Subcutaneous abdominal adipose tissue (tissue), 5 donors: ENCODE measurements around the gene SLC45A3.
"Not testable (repeated sequence)": the region's sequence is repeated elsewhere in the genome, so short reads cannot be mapped to it uniquely, and the experiment has no call there.

Source experiments
- H3K27ac ChIP-seq: one replicate; pipeline ENCODE4 v1.7.0; 2013; ENCODE audit warnings: low read depth, mild to moderate bottlenecking, inconsistent platforms, low read length, moderate library complexity
- H3K27me3 ChIP-seq, 5 donors: one replicate each; pipeline ENCODE4 v1.7.0; 2013; ENCODE audit warnings: low read length in 5 of 5, inconsistent platforms in 1 of 5; ENCODE audit not compliant: control insufficient read depth in 5 of 5, insufficient read depth in 4 of 5
- H3K36me3 ChIP-seq, 5 donors: one replicate each; pipeline ENCODE4 v1.7.0; 2013; ENCODE audit warnings: low read length in 5 of 5; ENCODE audit not compliant: control insufficient read depth in 5 of 5, insufficient read depth in 5 of 5
- H3K4me1 ChIP-seq, 5 donors: one replicate each; pipeline ENCODE4 v1.7.0; 2013; ENCODE audit warnings: low read length in 5 of 5, mild to moderate bottlenecking in 3 of 5, moderate library complexity in 1 of 5; ENCODE audit not compliant: control insufficient read depth in 5 of 5, insufficient read depth in 5 of 5
- H3K4me3 ChIP-seq, 5 donors: one replicate each; pipeline ENCODE4 v1.7.0; 2013; ENCODE audit warnings: low read length in 5 of 5, low read depth in 1 of 5
- H3K9ac ChIP-seq, 5 donors: one replicate each; pipeline ENCODE4 v1.7.0; 2013; ENCODE audit warnings: low read length in 5 of 5, mild to moderate bottlenecking in 4 of 5, moderate library complexity in 3 of 5
- H3K9me3 ChIP-seq, 5 donors: one replicate each; pipeline ENCODE4 v1.7.0; 2013; ENCODE audit warnings: low read length in 5 of 5; ENCODE audit not compliant: control insufficient read depth in 5 of 5
- donor health status: healthy.
- donor health status: healthy.
- donor health status: healthy.
- donor health status: healthy.
- donor health status: healthy.

SLC45A3 gene

GRCh38 chr1:205639567-205639966, 40.7 kb downstream of the SLC45A3 start:
- no peak overlapping the region for H3K9ac ChIP-seq
- no peaks in the 10 kb centered on the region for H3K36me3 ChIP-seq
- no peak overlapping the region for H3K4me3 ChIP-seq
- no peaks in the 10 kb centered on the region for H3K9me3 ChIP-seq
- no peak overlapping the region for H3K27ac ChIP-seq
- peaks cover 0 to 5% (median 0%) of the 10 kb centered on the region in 5 donors for H3K27me3 ChIP-seq
- H3K4me1 ChIP-seq = peaks cover 0 to 9% (median 0%) of the 10 kb centered on the region in 5 donors

GRCh38 chr1:205637854-205638468, 42.3 kb downstream of the SLC45A3 start:
- H3K9me3 ChIP-seq = no peaks in the 10 kb centered on the region
- peaks cover 0 to 9% (median 2%) of the 10 kb centered on the region in 5 donors for H3K4me1 ChIP-seq
- H3K27ac ChIP-seq = no peak overlapping the region
- H3K9ac ChIP-seq = no peak overlapping the region
- no peak overlapping the region for H3K4me3 ChIP-seq
- no peaks in the 10 kb centered on the region for H3K36me3 ChIP-seq
- peaks cover 0 to 5% (median 0%) of the 10 kb centered on the region in 5 donors for H3K27me3 ChIP-seq

- Histone ChIP-seq H3K4me3 (no peak overlapping the region), H3K27ac (no peak overlapping the region), H3K27me3 (peaks cover 0 to 2% (median 0%) of the 10 kb centered on the region in 5 donors), H3K9ac (no peak overlapping the region), H3K9me3 (no peaks in the 10 kb centered on the region), H3K4me1 (peaks cover 2 to 12% (median 10%) of the 10 kb centered on the region in 5 donors), H3K36me3 (no peaks in the 10 kb centered on the region)
Measured at GRCh38 chr1:205636732-205637131, 43.6 kb downstream of the SLC45A3 start.

GRCh38 chr1:205636138-205636530, 44.2 kb downstream of the SLC45A3 start:
- not testable (repeated sequence) for H3K27ac ChIP-seq, H3K4me3 ChIP-seq, H3K9ac ChIP-seq, H3K36me3 ChIP-seq, H3K9me3 ChIP-seq, H3K27me3 ChIP-seq
- H3K4me1 ChIP-seq = peaks cover 2 to 12% (median 10%) of the 10 kb centered on the region in 5 donors

GRCh38 chr1:205633421-205633976, 46.8 kb downstream of the SLC45A3 start:
- H3K9ac ChIP-seq = no peak overlapping the region
- no peak overlapping the region for H3K4me3 ChIP-seq
- H3K4me1 ChIP-seq = peaks cover 4 to 27% (median 23%) of the 10 kb centered on the region in 5 donors
- H3K36me3 ChIP-seq = no peaks in the 10 kb centered on the region
- no peak overlapping the region for H3K27ac ChIP-seq
- no peaks in the 10 kb centered on the region for H3K27me3 ChIP-seq
- H3K9me3 ChIP-seq = no peaks in the 10 kb centered on the region

GRCh38 chr1:205632669-205633169, 47.6 kb downstream of the SLC45A3 start:
- H3K36me3 ChIP-seq = no peaks in the 10 kb centered on the region
- no peaks in the 10 kb centered on the region for H3K27me3 ChIP-seq
- peak overlapping the region in 4 of 5 donors; percentile 72 to 94 (median 90) for H3K4me3 ChIP-seq
- no peaks in the 10 kb centered on the region for H3K9me3 ChIP-seq
- H3K4me1 ChIP-seq = peaks cover 4 to 27% (median 23%) of the 10 kb centered on the region in 5 donors
- H3K9ac ChIP-seq = peak overlapping the region in 4 of 5 donors; percentile 84 to 94 (median 87)
- peak overlapping the region; percentile 79 for H3K27ac ChIP-seq

- H3K27me3 ChIP-seq = no peaks in the 10 kb centered on the region
- peaks cover 4 to 27% (median 23%) of the 10 kb centered on the region in 5 donors for H3K4me1 ChIP-seq
- no peaks in the 10 kb centered on the region for H3K9me3 ChIP-seq
- H3K9ac ChIP-seq = peak within 1 kb of the TSS; percentile 79 to 94 (median 88)
- H3K4me3 ChIP-seq = peak within 1 kb of the TSS; percentile 87 to 97 (median 93)
- peak within 1 kb of the TSS; percentile 82 for H3K27ac ChIP-seq
- H3K36me3 ChIP-seq = no peaks in the 10 kb centered on the region
Measured at GRCh38 chr1:205631768-205632668, 48.3 kb downstream of the SLC45A3 start, which contains the start of gene ELK4. ELK4 (minus strand) TSS chr1:205632011; CDS start chr1:205623882, 8,129 bp downstream.

GRCh38 chr1:205631010-205631767, 49.1 kb downstream of the SLC45A3 start:
- H3K4me3 ChIP-seq = peak overlapping the region; percentile 87 to 97 (median 93)
- no peaks in the 10 kb centered on the region for H3K36me3 ChIP-seq
- peaks cover 2 to 27% (median 21%) of the 10 kb centered on the region in 5 donors for H3K4me1 ChIP-seq
- peak overlapping the region; percentile 82 for H3K27ac ChIP-seq
- peak overlapping the region; percentile 74 to 92 (median 86) for H3K9ac ChIP-seq
- H3K9me3 ChIP-seq = no peaks in the 10 kb centered on the region
- no peaks in the 10 kb centered on the region for H3K27me3 ChIP-seq

GRCh38 chr1:205630651-205631009, 49.7 kb downstream of the SLC45A3 start:
- Histone ChIP-seq H3K4me1 (peaks cover 2 to 29% (median 21%) of the 10 kb centered on the region in 5 donors), H3K9me3 (no peaks in the 10 kb centered on the region), H3K4me3 (peak overlapping the region; percentile 87 to 97 (median 93)), H3K36me3 (no peaks in the 10 kb centered on the region), H3K9ac (peak overlapping the region; percentile 74 to 92 (median 86)), H3K27ac (peak overlapping the region; percentile 82), H3K27me3 (no peaks in the 10 kb centered on the region)
